SK-N-MC (cell line): ENCODE results near the gene MIPEP.

Experiments used
- EZH2 ChIP-seq: fragments of 200-600 bp; sonication (generic); IDR thresholded peaks from one replicate; pipeline ENCODE4 v1.6.1; 2017; ENCODE audit warnings: antibody characterized with exemption
- POLR2AphosphoS5 ChIP-seq: IDR thresholded peaks from 2 replicates; pipeline ENCODE4 v1.6.1; 2012; ENCODE audit warnings: mild to moderate bottlenecking, low read depth, low read length, borderline replicate concordance

- TF ChIP-seq POLR2AphosphoS5 (no peak), EZH2 (no peak)
Measured at GRCh38 chr13:23748109-23748990, 140.8 kb downstream of the MIPEP start.
